NCI-H2171 treated with DMSO at 0.1 percent for 48 hours (cell line): ENCODE measurements around the gene THOC2.
"Not testable (repeated sequence)": the region's sequence is repeated elsewhere in the genome, so short reads cannot be mapped to it uniquely, and the experiment has no call there.

Experiments
- DNase-seq: peaks from one replicate; lab custom pipeline; 2025; lab: John Stamatoyannopoulos, UW

The THOC2 gene

GRCh38 chrX:123664467-123665167, 68.2 kb downstream of the THOC2 start:
- not testable (repeated sequence) for DNase-seq

GRCh38 chrX:123663720-123664119, 69.1 kb downstream of the THOC2 start:
- DNase-seq = not testable (repeated sequence)

GRCh38 chrX:123656507-123656906, 76.3 kb downstream of the THOC2 start:
- not testable (repeated sequence) for DNase-seq

GRCh38 chrX:123648811-123649181, 84.1 kb downstream of the THOC2 start:
- DNase-seq = not testable (repeated sequence)

GRCh38 chrX:123648028-123648810, 84.6 kb downstream of the THOC2 start:
- DNase-seq = peak; percentile 23

GRCh38 chrX:123647244-123647643, 85.6 kb downstream of the THOC2 start:
- no peak for DNase-seq

- no peak for DNase-seq
Measured at GRCh38 chrX:123629502-123629901, 103.3 kb downstream of the THOC2 start.

- no peak for DNase-seq
Measured at GRCh38 chrX:123626962-123627361, 105.9 kb downstream of the THOC2 start.

- no peak for DNase-seq
Measured at GRCh38 chrX:123625952-123626351, 106.9 kb downstream of the THOC2 start.

GRCh38 chrX:123625477-123625876, 107.4 kb downstream of the THOC2 start:
- DNase-seq = no peak

GRCh38 chrX:123617007-123617406, 115.8 kb downstream of the THOC2 start:
- no peak for DNase-seq

GRCh38 chrX:123610915-123611314, 121.9 kb downstream of the THOC2 start:
- DNase-seq = no peak

GRCh38 chrX:123607806-123608205, 125.0 kb downstream of the THOC2 start:
- no peak for DNase-seq

GRCh38 chrX:123607270-123607669, 125.6 kb downstream of the THOC2 start:
- no peak for DNase-seq

GRCh38 chrX:123603491-123603890, 129.4 kb downstream of the THOC2 start:
- no peak for DNase-seq

GRCh38 chrX:123601437-123601836, 131.4 kb downstream of the THOC2 start:
- DNase-seq = no peak

- DNase-seq = no peak
Measured at GRCh38 chrX:123600181-123600580, 132.7 kb downstream of the THOC2 start.

- DNase-seq = no peak
Measured at GRCh38 chrX:123590842-123591486, 141.9 kb downstream of the THOC2 start.

GRCh38 chrX:123588723-123589122, 144.1 kb downstream of the THOC2 start:
- DNase-seq = no peak

GRCh38 chrX:123581586-123581985, 151.3 kb downstream of the THOC2 start:
- no peak for DNase-seq

GRCh38 chrX:123580792-123581191, 152.1 kb downstream of the THOC2 start:
- DNase-seq = no peak

- peak; percentile 0 for DNase-seq
Measured at GRCh38 chrX:123574027-123574426, 158.8 kb downstream of the THOC2 start.

GRCh38 chrX:123570011-123570590, 162.8 kb downstream of the THOC2 start:
- no peak for DNase-seq
